Endothelial cell of umbilical vein (primary cell): ENCODE results near the gene RTN4R. TPM values are rescaled to one million over a fixed set of nuclear protein-coding genes. Genes with fewer than 3 reads are reported as not detected.

Experiments used
- BruUV-seq: library from RNA; stranded (reverse); fragments of 400-500 nt; replicated peaks from 2 replicates; lab custom pipeline; 2021; lab: Mats Ljungman, UMichigan
- CTCF ChIA-PET: fragments of 300-600, 350-600 bp; sonication (Branson Sonifier 250); formaldehyde crosslinking; loops from one replicate; lab custom pipeline; 2021; ENCODE audit warnings: antibody characterized with exemption, inconsistent platforms; lab: Charles Lee
- POLR2A ChIA-PET: fragments of 300-600, 350-600 bp; sonication (Branson Sonifier 250); formaldehyde crosslinking; loops from one replicate; lab custom pipeline; 2021; ENCODE audit warnings: antibody characterized with exemption, inconsistent platforms; lab: Charles Lee
- DNase-seq: peaks from one replicate; pipeline ENCODE4 v3.0.0-alpha.2; 2011; ENCODE audit warnings: low read depth, low spot score
- FAIRE-seq: peaks from 2 replicates; lab custom pipeline; 2011; peaks lifted over from hg19 to GRCh38; lab: Jason Lieb, UNC
- H2AFZ ChIP-seq: 2 replicates; pipeline ENCODE4 v1.6.0; 2012; ENCODE audit warnings: low read depth, low read length, control low read depth, inconsistent platforms
- H3K27ac ChIP-seq: 2 replicates; pipeline ENCODE4 v1.5.1; 2011; ENCODE audit warnings: low read depth, mild to moderate bottlenecking, control low read depth, low read length, moderate library complexity; ENCODE audit not compliant: insufficient read depth
- H3K27me3 ChIP-seq, 2 experiments: 2 replicates each; pipeline versions ENCODE4 v1.6.0 to v1.6.1; 2011; ENCODE audit warnings: low read length in 2 of 2, mixed read lengths in 1 of 2; ENCODE audit not compliant: control insufficient read depth in 2 of 2, insufficient read depth in 2 of 2
- H3K36me3 ChIP-seq, 2 experiments: 2 replicates in 1 of 2; 3 replicates in 1 of 2; pipeline ENCODE4 v1.5.1; 2011; ENCODE audit warnings: low read length in 2 of 2, mild to moderate bottlenecking in 1 of 2, moderate library complexity in 1 of 2; ENCODE audit not compliant: control insufficient read depth in 2 of 2, insufficient read depth in 2 of 2; ENCODE audit errors: extremely low read depth in 1 of 2
- H3K4me1 ChIP-seq: 3 replicates; pipeline ENCODE4 v1.5.1; 2011; ENCODE audit warnings: mild to moderate bottlenecking, low read length; ENCODE audit not compliant: control insufficient read depth, insufficient read depth; ENCODE audit errors: extremely low read depth
- H3K4me2 ChIP-seq: 2 replicates; pipeline ENCODE4 v1.6.1; 2011; ENCODE audit warnings: low read length, control low read depth, mixed read lengths; ENCODE audit not compliant: insufficient read depth
- H3K4me3 ChIP-seq, 3 experiments: fragments of 200-600 bp in 1 of 3; sonication (generic), shearing (Covaris generic) in 1 of 3; replicated peaks in 1 of 3; 2 replicates each; pipeline ENCODE4 v1.5.1; 2011 to 2016; ENCODE audit warnings: control low read depth in 3 of 3, low read length in 3 of 3, mild to moderate bottlenecking in 2 of 3, inconsistent platforms in 1 of 3, low read depth in 1 of 3, moderate library complexity in 1 of 3; ENCODE audit not compliant: insufficient read depth in 1 of 3
- H3K79me2 ChIP-seq: 2 replicates; pipeline ENCODE4 v1.6.0; 2012; ENCODE audit warnings: low read length, inconsistent platforms; ENCODE audit not compliant: control insufficient read depth, insufficient read depth
- H3K9ac ChIP-seq: replicated peaks from 2 replicates; pipeline ENCODE3; 2011; ENCODE audit warnings: low read length, control low read depth; ENCODE audit not compliant: insufficient read depth; ENCODE audit errors: extremely low read depth
- H3K9me1 ChIP-seq: replicated peaks from 3 replicates; pipeline ENCODE4 v1.6.0; 2011; ENCODE audit warnings: mild to moderate bottlenecking, low read length; ENCODE audit not compliant: control insufficient read depth, insufficient read depth; ENCODE audit errors: extremely low read depth
- H3K9me3 ChIP-seq: replicated peaks from 2 replicates; pipeline ENCODE4 v1.5.1; 2012; ENCODE audit warnings: low read length, inconsistent platforms; ENCODE audit not compliant: control insufficient read depth, insufficient read depth
- H4K20me1 ChIP-seq: replicated peaks from 2 replicates; pipeline ENCODE3; 2011; ENCODE audit warnings: mild to moderate bottlenecking, low read length; ENCODE audit not compliant: control insufficient read depth, insufficient read depth; ENCODE audit errors: extremely low read depth
- CTCF ChIP-seq, 2 donors: IDR thresholded peaks; 1 replicate in 1 of 2; 2 replicates in 1 of 2; pipeline ENCODE4 v1.5.1; 2011; ENCODE audit warnings: low read length in 2 of 2, mild to moderate bottlenecking in 2 of 2, moderate library complexity in 2 of 2, control low read depth in 1 of 2, inconsistent platforms in 1 of 2, low read depth in 1 of 2; ENCODE audit not compliant: insufficient read depth in 1 of 2; ENCODE audit errors: extremely low read depth in 1 of 2
- EZH2 ChIP-seq: IDR thresholded peaks from 2 replicates; pipeline ENCODE4 v1.6.1; 2012; ENCODE audit warnings: borderline replicate concordance, low read depth, mild to moderate bottlenecking, moderate library complexity, low read length, inconsistent platforms; ENCODE audit not compliant: severe bottlenecking
- FOS ChIP-seq: IDR thresholded peaks from 2 replicates; pipeline ENCODE4 v1.6.1; 2011; ENCODE audit warnings: mild to moderate bottlenecking, low read length, moderate library complexity, borderline replicate concordance; ENCODE audit not compliant: insufficient read depth
- JUN ChIP-seq: IDR thresholded peaks from 2 replicates; pipeline ENCODE4 v1.6.1; 2011; ENCODE audit warnings: borderline replicate concordance, low read depth; ENCODE audit not compliant: insufficient read length, insufficient read depth
- MAX ChIP-seq: IDR thresholded peaks from 2 replicates; pipeline ENCODE4 v1.6.1; 2011; ENCODE audit not compliant: insufficient read depth, insufficient read length
- MYC ChIP-seq: IDR thresholded peaks from one replicate; pipeline ENCODE4 v1.6.1; 2011; ENCODE audit warnings: mild to moderate bottlenecking, low read depth, low read length
- POLR2A ChIP-seq: IDR thresholded peaks from 2 replicates; pipeline ENCODE4 v1.6.1; 2012; ENCODE audit warnings: low read depth, mild to moderate bottlenecking, control low read depth, low read length
- dilution Hi-C: fragments of 300-500 bp; cut with MboI; formaldehyde crosslinking; loops from one replicate; pipeline ENCODE4 v1.15.0; 2019; ENCODE audit warnings: low sequenced_read_pairs; ENCODE audit not compliant: extremely low pct_ligation_motif_present
- intact Hi-C: fragments of 100-400 bp; cut with micrococcal nuclease; formaldehyde crosslinking; loops from one replicate; pipeline ENCODE4 v1.10.0; 2022
- polyA plus RNA-seq, 4 experiments: library from polyadenylated mRNA; depleted of rRNA in 3 of 4; stranded (reverse) in 3 of 4; unstranded in 1 of 4; fragments of >200 nt; gene quantifications; 2 replicates each; pipeline versions ENCODE4 v1.2.1 to v1.2.3, GENCODE V29; 2011 to 2012; ENCODE audit warnings: missing spikeins in 1 of 4
- total RNA-seq: library from RNA; stranded (reverse); gene quantifications from 2 replicates; pipeline ENCODE4 v1.2.3, GENCODE V29; 2021

Gene RTN4R
- total and polyA plus RNA-seq, 2 donors (not counting 3 experiments of a cell fraction or from before 2014, with no cell fraction given), result 1.2 to 2.2 TPM

GRCh38 chr22:20295262-20296064 is 27.3 kb upstream of the RTN4R start:
- intact Hi-C loops (no loop called here), dilution Hi-C loops (no loop called here)
- Histone ChIP-seq H3K36me3 (no peaks in the 10 kb centered on the region), H3K4me2 (no peak overlapping the region), H4K20me1 (no peaks in the 10 kb centered on the region), H3K4me1 (peaks cover 8% of the 10 kb centered on the region), H3K27ac (no peak overlapping the region), H2AFZ (no peak overlapping the region), H3K4me3 (no peak overlapping the region), H3K9me3 (no peaks in the 10 kb centered on the region), H3K9me1 (no peaks in the 10 kb centered on the region), H3K27me3 (peaks cover 0 to 5% of the 10 kb centered on the region in 2 experiments), H3K9ac (no peak overlapping the region), H3K79me2 (no peaks in the 10 kb centered on the region)
- BruUV-seq, result no TSS peak
- POLR2A ChIA-PET, result interaction anchor here (0.7 kb wide), 1 partner anchor 168 kb away, joined by 4 read pairs; no protein-coding TSS in a partner anchor
- TF ChIP-seq CTCF (IDR thresholded peaks at IDR 0.05; ENCODE audit: extremely low read depth in 1 of 2, insufficient read depth in 1 of 2, low read depth in 1 of 2, low read length in 2 of 2), result no peak
- TF ChIP-seq EZH2, result no peak
- TF ChIP-seq POLR2A, result no peak
- TF ChIP-seq JUN, result no peak
- TF ChIP-seq MAX, result no peak
- TF ChIP-seq MYC, result no peak
- no peak for TF ChIP-seq FOS
- CTCF ChIA-PET, result interaction anchor here (1.1 kb wide), 1 partner anchor 342 kb away, joined by 3 read pairs; no protein-coding TSS in a partner anchor
- FAIRE-seq (no peak), DNase-seq (no peak)
